H1 (cell line): Measurements from ENCODE around the gene SMIM1. TPM values are rescaled to one million over a fixed set of nuclear protein-coding genes. Genes with fewer than 3 reads are reported as not detected.

Experiments
- CTCF ChIA-PET: fragments of 300-600 bp; sonication (Branson Sonifier 250); formaldehyde crosslinking; loops from one replicate; lab custom pipeline; 2021; ENCODE audit not compliant: partially characterized antibody; lab: Charles Lee
- POLR2A ChIA-PET: fragments of 300-600 bp; sonication (Branson Sonifier 250); formaldehyde crosslinking; loops from one replicate; lab custom pipeline; 2021; ENCODE audit warnings: inconsistent platforms; ENCODE audit not compliant: partially characterized antibody; lab: Charles Lee
- DNase-seq, 2 experiments: peaks; one replicate each; pipeline versions ENCODE4 v3.0.0 to v3.0.0-alpha.2; 2010 to 2022; ENCODE audit warnings: low spot score in 2 of 2, low read depth in 1 of 2, mixed read lengths in 1 of 2
- FAIRE-seq: peaks from 2 replicates; lab custom pipeline; 2011; peaks lifted over from hg19 to GRCh38; lab: Jason Lieb, UNC
- H2AFZ ChIP-seq: 2 replicates; pipeline ENCODE4 v1.8.1; 2012; ENCODE audit warnings: low read length, inconsistent platforms
- H2AK5ac ChIP-seq: 2 replicates; pipeline ENCODE4 v1.6.1; 2013; ENCODE audit warnings: low read depth, low read length
- H2BK120ac ChIP-seq: replicated peaks from 2 replicates; pipeline ENCODE3; 2013; ENCODE audit warnings: low read depth, low read length, inconsistent platforms
- H2BK12ac ChIP-seq: 2 replicates; pipeline ENCODE4 v1.6.1; 2013; ENCODE audit warnings: low read depth, low read length
- H2BK15ac ChIP-seq: 2 replicates; pipeline ENCODE4 v1.6.1; 2013; ENCODE audit warnings: low read length
- H2BK20ac ChIP-seq: 2 replicates; pipeline ENCODE4 v1.6.1; 2013; ENCODE audit warnings: low read length
- H2BK5ac ChIP-seq: 2 replicates; pipeline ENCODE4 v1.6.1; 2013; ENCODE audit warnings: low read depth, low read length
- H3K14ac ChIP-seq: 2 replicates; pipeline ENCODE4 v1.6.1; 2013; ENCODE audit warnings: inconsistent platforms; ENCODE audit not compliant: insufficient read length
- H3K18ac ChIP-seq: 2 replicates; pipeline ENCODE4 v1.6.1; 2013; ENCODE audit warnings: low read length; ENCODE audit errors: extremely low read depth
- H3K23ac ChIP-seq: 2 replicates; pipeline ENCODE4 v1.6.1; 2013; ENCODE audit warnings: inconsistent platforms; ENCODE audit not compliant: insufficient read length
- H3K23me2 ChIP-seq: 2 replicates; pipeline ENCODE4 v1.6.1; 2013; ENCODE audit warnings: low read depth, low read length
- H3K27ac ChIP-seq: 2 replicates; pipeline ENCODE4 v1.6.1; 2011; ENCODE audit warnings: low read depth, low read length, inconsistent platforms
- H3K27me3 ChIP-seq, 4 experiments: replicated peaks in 1 of 4; 1 replicate in 1 of 4; 2 replicates in 3 of 4; pipeline versions ENCODE4 v1.6.1 to v1.8.1; 2011 to 2013; ENCODE audit warnings: low read length in 3 of 4, mild to moderate bottlenecking in 3 of 4, inconsistent platforms in 2 of 4, mixed read lengths in 2 of 4, moderate library complexity in 1 of 4; ENCODE audit not compliant: control insufficient read depth in 3 of 4, insufficient read depth in 3 of 4; ENCODE audit errors: extremely low read depth in 1 of 4
- H3K36me3 ChIP-seq, 4 experiments: 2 replicates each; pipeline versions ENCODE4 v1.6.1 to v1.8.1; 2011 to 2013; ENCODE audit warnings: mild to moderate bottlenecking in 4 of 4, low read length in 3 of 4, moderate library complexity in 2 of 4, control low read depth in 1 of 4, inconsistent platforms in 1 of 4; ENCODE audit not compliant: insufficient read depth in 4 of 4, control insufficient read depth in 2 of 4
- H3K4ac ChIP-seq: replicated peaks from 2 replicates; pipeline ENCODE3; 2013; ENCODE audit warnings: low read length, low read depth, mixed read lengths, inconsistent platforms; ENCODE audit not compliant: insufficient read length
- H3K4me1 ChIP-seq, 4 experiments: replicated peaks in 1 of 4; 1 replicate in 1 of 4; 2 replicates in 3 of 4; pipeline versions ENCODE4 v1.6.1 to v1.8.1; 2011 to 2013; ENCODE audit warnings: low read length in 3 of 4, inconsistent platforms in 2 of 4, mixed read lengths in 1 of 4; ENCODE audit not compliant: insufficient read depth in 4 of 4, control insufficient read depth in 3 of 4
- H3K4me2 ChIP-seq, 2 experiments: 2 replicates each; pipeline versions ENCODE4 v1.6.1 to v1.8.1; 2011 to 2013; ENCODE audit warnings: low read depth in 2 of 2, low read length in 2 of 2, control low read depth in 1 of 2, inconsistent platforms in 1 of 2, mild to moderate bottlenecking in 1 of 2; ENCODE audit not compliant: insufficient read depth in 1 of 2
- H3K4me3 ChIP-seq, 4 experiments: fragments of 200-600, 300-600 bp in 1 of 4; sonication (generic), shearing (Covaris generic), sonication (Bioruptor Twin) in 1 of 4; 2 replicates each; pipeline versions ENCODE4 v1.5.1 to v1.8.1; 2011 to 2016; ENCODE audit warnings: low read length in 4 of 4, low read depth in 3 of 4, control low read depth in 2 of 4, inconsistent platforms in 2 of 4, mild to moderate bottlenecking in 2 of 4, mixed read lengths in 1 of 4, moderate library complexity in 1 of 4; ENCODE audit not compliant: insufficient read depth in 2 of 4; ENCODE audit errors: extremely low read depth in 1 of 4
- H3K56ac ChIP-seq: replicated peaks from 2 replicates; pipeline ENCODE3; 2013; ENCODE audit warnings: low read depth, mild to moderate bottlenecking, mixed read lengths, low read length, inconsistent platforms; ENCODE audit not compliant: insufficient read length
- H3K79me1 ChIP-seq: 2 replicates; pipeline ENCODE4 v1.6.1; 2013; ENCODE audit warnings: low read depth, low read length, control low read depth
- H3K79me2 ChIP-seq, 2 experiments: 2 replicates each; pipeline versions ENCODE4 v1.6.1 to v1.8.1; 2012 to 2013; ENCODE audit warnings: low read length in 2 of 2, mild to moderate bottlenecking in 2 of 2, inconsistent platforms in 1 of 2; ENCODE audit not compliant: insufficient read depth in 2 of 2, control insufficient read depth in 1 of 2
- H3K9ac ChIP-seq, 4 experiments: replicated peaks in 1 of 4; 1 replicate in 1 of 4; 2 replicates in 3 of 4; pipeline versions ENCODE4 v1.6.1 to v1.8.1; 2011 to 2013; ENCODE audit warnings: low read depth in 3 of 4, low read length in 3 of 4, control low read depth in 2 of 4, mild to moderate bottlenecking in 2 of 4, moderate library complexity in 2 of 4, inconsistent platforms in 1 of 4; ENCODE audit errors: extremely low read depth in 1 of 4
- H3K9me3 ChIP-seq, 2 experiments: 2 replicates each; pipeline versions ENCODE4 v1.6.1 to v1.8.1; 2012 to 2013; ENCODE audit warnings: mild to moderate bottlenecking in 2 of 2, moderate library complexity in 2 of 2, control low read depth in 1 of 2, inconsistent platforms in 1 of 2, low read depth in 1 of 2, low read length in 1 of 2, mixed read lengths in 1 of 2; ENCODE audit not compliant: insufficient read depth in 2 of 2
- H4K20me1 ChIP-seq, 2 experiments: replicated peaks in 1 of 2; 2 replicates each; pipeline versions ENCODE3 to v1.8.1; 2011 to 2013; ENCODE audit warnings: inconsistent platforms in 2 of 2, low read length in 2 of 2, mild to moderate bottlenecking in 1 of 2; ENCODE audit not compliant: insufficient read depth in 2 of 2, control insufficient read depth in 1 of 2
- H4K5ac ChIP-seq: 2 replicates; pipeline ENCODE4 v1.6.1; 2013; ENCODE audit warnings: low read length, low read depth, mixed read lengths, inconsistent platforms; ENCODE audit not compliant: insufficient read length
- H4K8ac ChIP-seq: 2 replicates; pipeline ENCODE4 v1.8.0; 2013; ENCODE audit warnings: mild to moderate bottlenecking, moderate library complexity, low read length, inconsistent platforms; ENCODE audit not compliant: insufficient read depth; ENCODE audit errors: extremely low read depth
- H4K91ac ChIP-seq: replicated peaks from 2 replicates; pipeline ENCODE3; 2013; ENCODE audit warnings: low read length, mixed read lengths, inconsistent platforms; ENCODE audit not compliant: insufficient read length
- CBX8 ChIP-seq: fragments of 300-800, 300-1000 bp; sonication (generic); IDR thresholded peaks from 2 replicates; pipeline ENCODE4 v1.7.1; 2016; ENCODE audit warnings: low read depth, low read length, borderline replicate concordance
- CEBPB ChIP-seq: IDR thresholded peaks from 2 replicates; pipeline ENCODE4 v1.6.1; 2012; ENCODE audit warnings: low read depth, low read length
- CHD1 ChIP-seq: IDR thresholded peaks from 2 replicates; pipeline ENCODE4 v1.6.1; 2012; ENCODE audit warnings: low read depth, low read length, improper control_type of control experiment
- FOSL1 ChIP-seq: IDR thresholded peaks from 2 replicates; pipeline ENCODE4 v1.6.1; 2011; ENCODE audit warnings: mild to moderate bottlenecking, low read depth, low read length, moderate library complexity; ENCODE audit not compliant: insufficient read depth
- JUN ChIP-seq: IDR thresholded peaks from 2 replicates; pipeline ENCODE4 v1.6.1; 2011; ENCODE audit warnings: low read depth, mild to moderate bottlenecking, improper control_type of control experiment, low read length
- MAFK ChIP-seq: IDR thresholded peaks from 2 replicates; pipeline ENCODE4 v1.6.1; 2012; ENCODE audit warnings: low read depth, mild to moderate bottlenecking, improper control_type of control experiment, low read length
- POU5F1 ChIP-seq: IDR thresholded peaks from 2 replicates; pipeline ENCODE4 v1.6.1; 2011; ENCODE audit warnings: low read depth, mild to moderate bottlenecking, low read length, moderate library complexity
- RFX5 ChIP-seq: IDR thresholded peaks from 2 replicates; pipeline ENCODE4 v1.6.1; 2011; ENCODE audit warnings: low read depth, low read length, improper control_type of control experiment, borderline replicate concordance
- SP2 ChIP-seq: IDR thresholded peaks from 2 replicates; pipeline ENCODE4 v1.6.1; 2012; ENCODE audit warnings: mild to moderate bottlenecking, low read length, inconsistent platforms
- SUZ12 ChIP-seq: fragments of 200-600 bp; sonication (generic); IDR thresholded peaks from 2 replicates; pipeline ENCODE4 v1.6.1; 2012; ENCODE audit warnings: mild to moderate bottlenecking, inconsistent platforms, low read length, moderate library complexity, mixed read lengths
- ZNF274 ChIP-seq: IDR thresholded peaks from 2 replicates; pipeline ENCODE4 v1.7.0; 2012; ENCODE audit warnings: low read length, borderline replicate concordance; ENCODE audit errors: extremely low read depth
- WGBS, 2 experiments: shearing (Covaris generic) in 1 of 2; methylation state at CpG; one replicate each; pipeline versions ENCODE4 v1.1.6 to v1.1.7; 2013 to 2015; ENCODE audit warnings: low lambda C conversion rate in 2 of 2, mixed read lengths in 2 of 2, inconsistent platforms in 1 of 2, low coverage in 1 of 2, missing lambda C conversion rate in 1 of 2; ENCODE audit not compliant: insufficient replicate concordance in 2 of 2, insufficient coverage in 1 of 2, insufficient read length in 1 of 2; ENCODE audit errors: extremely low coverage in 1 of 2, missing lambda C conversion rate in 1 of 2; 5-methylcytosine and 5-hydroxymethylcytosine counted together
- polyA plus RNA-seq, 7 experiments: library from polyadenylated mRNA; depleted of rRNA in 3 of 7; stranded (reverse) in 5 of 7; unstranded in 2 of 7; fragments of >200 nt in 5 of 7; fragments of 200-250 nt in 2 of 7; gene quantifications; 1 replicate in 5 of 7; 2 replicates in 1 of 7; 4 replicates in 1 of 7; pipeline versions ENCODE4 v1.2.1 to v1.2.3, GENCODE V29; 2011 to 2013; ENCODE audit warnings: missing spikeins in 2 of 7, mixed read lengths in 2 of 7
- total RNA-seq: library from RNA; stranded (reverse); fragmentation: NEBNext Ultra II Directional; extraction: Animal tissue kit (Norgen Biotek cat#: 25700); gene quantifications from 2 replicates; pipeline ENCODE4 v1.2.1, GENCODE V29; 2021

Gene SMIM1
- total and polyA plus RNA-seq, 2 of the 8 experiments (the other 6 are each of a cell fraction or from before 2014, with no cell fraction given): 7.7 to 9.7 TPM

DNA sequence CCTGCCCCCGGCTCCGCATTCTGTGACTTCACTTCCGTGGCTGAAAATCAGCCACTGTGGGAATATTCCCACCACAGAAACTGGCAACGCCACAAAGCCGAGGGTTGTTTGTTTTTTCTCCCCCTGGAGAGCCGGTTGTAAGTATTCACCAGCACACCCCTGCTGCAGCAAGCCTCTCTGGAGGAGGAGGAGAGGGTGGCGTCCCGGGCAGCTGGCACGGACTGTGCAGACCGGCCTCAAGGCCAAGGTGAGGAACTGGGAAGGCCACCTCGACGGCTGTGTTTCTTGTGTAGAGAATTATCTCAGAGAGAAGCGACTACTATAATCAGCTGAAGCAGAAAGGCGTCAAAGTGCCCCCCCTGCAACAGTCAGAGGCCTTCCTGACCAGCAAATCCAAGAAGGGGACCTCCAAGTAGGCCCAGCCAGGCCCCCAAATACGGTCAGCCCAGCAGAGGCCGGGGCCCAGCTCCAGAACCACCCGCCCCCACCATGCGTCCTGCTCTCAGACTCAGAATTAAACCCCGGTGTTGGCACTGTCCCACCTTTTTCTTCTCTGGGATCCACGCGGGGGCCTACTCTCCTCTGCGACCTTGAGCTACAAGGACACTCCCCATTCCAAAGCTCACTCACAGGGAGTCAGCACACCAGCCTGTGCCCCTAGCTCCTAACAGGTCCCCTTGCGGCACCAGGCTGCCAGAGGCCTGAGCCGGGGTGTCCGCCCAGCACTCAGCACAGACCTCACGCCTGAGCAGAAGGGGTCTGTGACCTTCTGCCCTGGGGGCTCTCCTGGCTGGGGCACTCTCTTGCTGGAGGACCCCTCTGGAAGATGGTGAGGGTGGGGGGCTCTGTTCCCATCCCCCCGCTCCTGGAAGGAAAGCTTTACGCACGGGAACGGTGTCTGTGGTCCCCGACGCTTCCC is 1.2 kb upstream of the SMIM1 start:
- H3K23me2 ChIP-seq: peaks cover 11% of the 10 kb centered on the region; the same call in 1 of the 2 replicates
- POLR2A ChIA-PET: interaction anchor here (1.0 to 2.5 kb wide), 3 partner anchors 11 to 22 kb away, joined by 4 to 10 read pairs (median 7); partner anchors contain the start of gene CCDC27
- H2BK5ac ChIP-seq: no peak overlapping the region
- H3K4me1 ChIP-seq: peaks cover 0 to 34% (median 13%) of the 10 kb centered on the region in 4 experiments; a peak in 6 of 7 replicates
- H3K79me1 ChIP-seq: no peaks in the 10 kb centered on the region
- H3K23ac ChIP-seq: no peak overlapping the region
- peak overlapping the region; percentile 66; the same call in 1 of the 2 replicates for H2AFZ ChIP-seq
- H3K27ac ChIP-seq: no peak overlapping the region
- H3K9me3 ChIP-seq: peaks cover 0 to 7% of the 10 kb centered on the region in 2 experiments; a peak in 1 of 4 replicates
- no peak overlapping the region for H2AK5ac ChIP-seq
- no peak overlapping the region for H3K14ac ChIP-seq
- 68% methylated on average over 32 of the region's 32 CpGs; no CpG with 5 or more reads in 1 of the 2 experiments for WGBS, 2 experiments
- TF ChIP-seq SUZ12: no peak
- no peak for TF ChIP-seq POU5F1
- no peak for TF ChIP-seq MAFK
- TF ChIP-seq CEBPB: no peak
- no peak for TF ChIP-seq JUN
- no peak for TF ChIP-seq SP2
- TF ChIP-seq CHD1: no peak
- TF ChIP-seq RFX5: no peak
- no peak for TF ChIP-seq FOSL1
- TF ChIP-seq CBX8: no peak
- no peak for TF ChIP-seq ZNF274
- TF ChIP-seq, all 59 proteins: peak for 0
- Histone ChIP-seq H2BK20ac (no peak overlapping the region), H3K36me3 (no peaks in the 10 kb centered on the region), H2BK120ac (no peak overlapping the region), H3K4ac (no peak overlapping the region), H2BK15ac (no peak overlapping the region), H3K4me3 (peak overlapping the region; percentile 52 to 81 (median 54)), H3K56ac (no peak overlapping the region), H3K27me3 (no peaks in the 10 kb centered on the region; a peak in 1 of 7 replicates), H3K9ac (peak overlapping the region in 2 of 4 experiments; percentile 23 to 29; a peak in 2 of 7 replicates), H3K79me2 (no peaks in the 10 kb centered on the region), H2BK12ac (no peak overlapping the region), H4K8ac (peak overlapping the region; percentile 45; the same call in 1 of the 2 replicates), H4K5ac (no peak overlapping the region), H4K91ac (no peak overlapping the region), H4K20me1 (peaks cover 0 to 6% of the 10 kb centered on the region in 2 experiments), H3K4me2 (peak overlapping the region; percentile 76 to 95), H3K18ac (no peak overlapping the region; the same call in 1 of the 2 replicates)
- FAIRE-seq: no peak
- CTCF ChIA-PET: interaction anchor here (0.9 to 1.1 kb wide), 4 partner anchors 14 to 23 kb away, joined by 3 to 5 read pairs (median 4); partner anchors contain the start of gene CCDC27
- no peak for DNase-seq
